HepG2 (cell line): ENCODE measurements around the gene FCHO1. TPM values are rescaled to one million over a fixed set of nuclear protein-coding genes. Genes with fewer than 3 reads are reported as not detected.

Source experiments
- CCDC6 ChIP-seq: sonication (generic); formaldehyde crosslinking; IDR thresholded peaks from 2 replicates; pipeline ENCODE4 v1.8.1; 2022; ENCODE audit warnings: mild to moderate bottlenecking, missing genetic modification reagents, moderate library complexity
- FOXP1 ChIP-seq, 2 experiments: fragments of 450-650 bp in 1 of 2; IDR thresholded peaks; 2 replicates each; pipeline ENCODE4 v1.6.1; 2017 to 2018; ENCODE audit warnings: antibody characterized with exemption in 1 of 2
- GABPA ChIP-seq, 2 experiments: IDR thresholded peaks; 2 replicates each; pipeline ENCODE4 v1.6.1; 2011 to 2016; ENCODE audit warnings: low read depth in 2 of 2, low read length in 1 of 2, missing biosample characterization in 1 of 2, missing genetic modification characterization in 1 of 2
- HOXA3 ChIP-seq: sonication (generic); formaldehyde crosslinking; IDR thresholded peaks from 2 replicates; pipeline ENCODE4 v1.5.0; 2020; ENCODE audit warnings: missing genetic modification reagents
- PCBP2 ChIP-seq: fragments of 200-400 bp; formaldehyde crosslinking; optimal IDR thresholded peaks from 2 replicates; pipeline ENCODE3; 2018; ENCODE audit warnings: low read length, low read depth; ENCODE audit not compliant: poor library complexity, severe bottlenecking
- SMYD3 ChIP-seq: sonication (generic); formaldehyde crosslinking; IDR thresholded peaks from 2 replicates; pipeline ENCODE4 v1.8.1; 2023; ENCODE audit warnings: mild to moderate bottlenecking, missing genetic modification reagents
- TEAD2 ChIP-seq: sonication (generic); formaldehyde crosslinking; IDR thresholded peaks from 2 replicates; pipeline ENCODE4 v1.9.0; 2021; ENCODE audit warnings: missing genetic modification reagents
- ZBTB21 ChIP-seq: sonication (generic); formaldehyde crosslinking; IDR thresholded peaks from 2 replicates; pipeline ENCODE4 v1.4.0; 2020; ENCODE audit warnings: missing genetic modification reagents
- ZNF12 ChIP-seq: sonication (generic); formaldehyde crosslinking; IDR thresholded peaks from 2 replicates; pipeline ENCODE4 v1.5.0; 2020; ENCODE audit warnings: missing genetic modification reagents
- ZNF614 ChIP-seq: IDR thresholded peaks from 2 replicates; pipeline ENCODE4 v1.6.1; 2018; ENCODE audit warnings: missing biosample characterization, missing genetic modification reagents, inconsistent platforms, borderline replicate concordance
- ZNF773 ChIP-seq: sonication (generic); formaldehyde crosslinking; IDR thresholded peaks from 2 replicates; pipeline ENCODE4 v1.4.0; 2020; ENCODE audit warnings: missing genetic modification reagents, borderline replicate concordance
- polyA plus RNA-seq, 8 experiments: library from polyadenylated mRNA; depleted of rRNA in 3 of 8; stranded (reverse) in 7 of 8; unstranded in 1 of 8; fragments of >200 nt; fragmentation: Illumina TruSeq in 4 of 8; extraction: Trizol in 4 of 8; gene quantifications; 2 replicates each; pipeline versions ENCODE4 v1.2.1 to v1.2.3, GENCODE V29; 2011 to 2016; ENCODE audit warnings: low read depth in 4 of 8, missing spikeins in 1 of 8, mixed read lengths in 1 of 8; ENCODE audit not compliant: insufficient read depth in 1 of 8
- total RNA-seq, 5 experiments: library from RNA; depleted of rRNA; stranded (reverse); fragments of >200 nt; fragmentation: Illumina TruSeq; extraction: Trizol; gene quantifications; 2 replicates each; pipeline ENCODE4 v1.2.3, GENCODE V29; 2016; ENCODE audit warnings: low read depth in 1 of 5
- TF ChIP-seq, protein P1 (sequence below): sonication (generic); formaldehyde crosslinking; IDR thresholded peaks from 2 replicates; pipeline ENCODE4 v1.9.0; 2022; ENCODE audit warnings: low read depth, missing genetic modification reagents
- TF ChIP-seq, protein P2 (sequence below): sonication (generic); formaldehyde crosslinking; IDR thresholded peaks from 2 replicates; pipeline ENCODE4 v1.4.0; 2020; ENCODE audit warnings: mild to moderate bottlenecking, missing genetic modification reagents
- TF ChIP-seq, protein P3 (sequence below): IDR thresholded peaks from 2 replicates; pipeline ENCODE4 v1.6.1; 2016
- TF ChIP-seq, protein P4 (sequence below): IDR thresholded peaks from 2 replicates; pipeline ENCODE4 v1.6.1; 2016; ENCODE audit warnings: low read depth, missing genetic modification reagents, missing compliant biosample characterization
- TF ChIP-seq, protein P5 (sequence below): sonication (generic); formaldehyde crosslinking; IDR thresholded peaks from 2 replicates; pipeline ENCODE4 v1.5.1; 2020; ENCODE audit warnings: missing genetic modification reagents, mild to moderate bottlenecking, borderline replicate concordance
- TF ChIP-seq, protein P6 (sequence below): sonication (generic); formaldehyde crosslinking; IDR thresholded peaks from 2 replicates; pipeline ENCODE4 v1.4.0; 2020; ENCODE audit warnings: mild to moderate bottlenecking, missing genetic modification reagents

The FCHO1 gene
- total and polyA plus RNA-seq, 2 of the 13 experiments (the other 11 are each of a cell fraction or from before 2014, with no cell fraction given): 1.3 to 3.1 TPM

DNA sequence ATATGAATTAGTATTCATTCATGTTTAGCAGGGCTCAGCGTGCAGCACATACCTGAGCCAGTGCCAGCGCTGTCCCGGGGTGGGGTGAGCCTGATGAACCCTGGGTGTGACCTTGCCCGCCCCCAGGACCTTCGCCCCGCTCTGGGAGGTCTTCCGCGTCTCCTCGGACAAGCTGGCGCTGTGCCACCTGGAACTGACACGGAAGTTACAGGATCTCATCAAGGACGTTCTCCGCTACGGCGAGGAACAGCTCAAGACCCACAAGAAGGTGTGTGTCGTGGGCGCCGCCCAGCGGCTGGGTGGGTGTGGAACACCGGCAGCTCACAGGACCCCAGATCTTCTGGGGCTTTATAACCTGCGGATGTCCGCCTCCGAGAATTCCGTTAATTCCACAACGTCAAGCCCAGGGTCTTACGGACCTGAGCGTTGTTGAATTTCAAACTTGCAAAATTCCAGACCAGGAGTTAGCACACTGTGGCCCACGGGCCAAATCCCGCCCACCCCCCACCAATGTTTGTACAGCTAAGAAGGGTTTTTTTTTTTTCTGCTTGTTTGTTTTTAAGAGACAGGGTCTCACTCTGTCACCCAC, 15.4 kb downstream of the FCHO1 start (continued):
- TF ChIP-seq, protein P1, sequence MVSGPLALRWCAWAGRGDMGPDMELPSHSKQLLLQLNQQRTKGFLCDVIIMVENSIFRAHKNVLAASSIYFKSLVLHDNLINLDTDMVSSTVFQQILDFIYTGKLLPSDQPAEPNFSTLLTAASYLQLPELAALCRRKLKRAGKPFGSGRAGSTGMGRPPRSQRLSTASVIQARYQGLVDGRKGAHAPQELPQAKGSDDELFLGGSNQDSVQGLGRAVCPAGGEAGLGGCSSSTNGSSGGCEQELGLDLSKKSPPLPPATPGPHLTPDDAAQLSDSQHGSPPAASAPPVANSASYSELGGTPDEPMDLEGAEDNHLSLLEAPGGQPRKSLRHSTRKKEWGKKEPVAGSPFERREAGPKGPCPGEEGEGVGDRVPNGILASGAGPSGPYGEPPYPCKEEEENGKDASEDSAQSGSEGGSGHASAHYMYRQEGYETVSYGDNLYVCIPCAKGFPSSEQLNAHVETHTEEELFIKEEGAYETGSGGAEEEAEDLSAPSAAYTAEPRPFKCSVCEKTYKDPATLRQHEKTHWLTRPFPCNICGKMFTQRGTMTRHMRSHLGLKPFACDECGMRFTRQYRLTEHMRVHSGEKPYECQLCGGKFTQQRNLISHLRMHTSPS (CRISPR knock-in tag): peak; percentile 64
- TF ChIP-seq, protein P2, sequence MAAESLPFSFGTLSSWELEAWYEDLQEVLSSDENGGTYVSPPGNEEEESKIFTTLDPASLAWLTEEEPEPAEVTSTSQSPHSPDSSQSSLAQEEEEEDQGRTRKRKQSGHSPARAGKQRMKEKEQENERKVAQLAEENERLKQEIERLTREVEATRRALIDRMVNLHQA: no peak
- TF ChIP-seq, protein P3, sequence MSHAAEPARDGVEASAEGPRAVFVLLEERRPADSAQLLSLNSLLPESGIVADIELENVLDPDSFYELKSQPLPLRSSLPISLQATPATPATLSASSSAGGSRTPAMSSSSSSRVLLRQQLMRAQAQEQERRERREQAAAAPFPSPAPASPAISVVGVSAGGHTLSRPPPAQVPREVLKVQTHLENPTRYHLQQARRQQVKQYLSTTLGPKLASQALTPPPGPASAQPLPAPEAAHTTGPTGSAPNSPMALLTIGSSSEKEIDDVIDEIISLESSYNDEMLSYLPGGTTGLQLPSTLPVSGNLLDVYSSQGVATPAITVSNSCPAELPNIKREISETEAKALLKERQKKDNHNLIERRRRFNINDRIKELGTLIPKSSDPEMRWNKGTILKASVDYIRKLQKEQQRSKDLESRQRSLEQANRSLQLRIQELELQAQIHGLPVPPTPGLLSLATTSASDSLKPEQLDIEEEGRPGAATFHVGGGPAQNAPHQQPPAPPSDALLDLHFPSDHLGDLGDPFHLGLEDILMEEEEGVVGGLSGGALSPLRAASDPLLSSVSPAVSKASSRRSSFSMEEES: peak; percentile 27; the same call in 1 of the 2 replicates
- no peak for TF ChIP-seq PCBP2
- TF ChIP-seq, protein P4, sequence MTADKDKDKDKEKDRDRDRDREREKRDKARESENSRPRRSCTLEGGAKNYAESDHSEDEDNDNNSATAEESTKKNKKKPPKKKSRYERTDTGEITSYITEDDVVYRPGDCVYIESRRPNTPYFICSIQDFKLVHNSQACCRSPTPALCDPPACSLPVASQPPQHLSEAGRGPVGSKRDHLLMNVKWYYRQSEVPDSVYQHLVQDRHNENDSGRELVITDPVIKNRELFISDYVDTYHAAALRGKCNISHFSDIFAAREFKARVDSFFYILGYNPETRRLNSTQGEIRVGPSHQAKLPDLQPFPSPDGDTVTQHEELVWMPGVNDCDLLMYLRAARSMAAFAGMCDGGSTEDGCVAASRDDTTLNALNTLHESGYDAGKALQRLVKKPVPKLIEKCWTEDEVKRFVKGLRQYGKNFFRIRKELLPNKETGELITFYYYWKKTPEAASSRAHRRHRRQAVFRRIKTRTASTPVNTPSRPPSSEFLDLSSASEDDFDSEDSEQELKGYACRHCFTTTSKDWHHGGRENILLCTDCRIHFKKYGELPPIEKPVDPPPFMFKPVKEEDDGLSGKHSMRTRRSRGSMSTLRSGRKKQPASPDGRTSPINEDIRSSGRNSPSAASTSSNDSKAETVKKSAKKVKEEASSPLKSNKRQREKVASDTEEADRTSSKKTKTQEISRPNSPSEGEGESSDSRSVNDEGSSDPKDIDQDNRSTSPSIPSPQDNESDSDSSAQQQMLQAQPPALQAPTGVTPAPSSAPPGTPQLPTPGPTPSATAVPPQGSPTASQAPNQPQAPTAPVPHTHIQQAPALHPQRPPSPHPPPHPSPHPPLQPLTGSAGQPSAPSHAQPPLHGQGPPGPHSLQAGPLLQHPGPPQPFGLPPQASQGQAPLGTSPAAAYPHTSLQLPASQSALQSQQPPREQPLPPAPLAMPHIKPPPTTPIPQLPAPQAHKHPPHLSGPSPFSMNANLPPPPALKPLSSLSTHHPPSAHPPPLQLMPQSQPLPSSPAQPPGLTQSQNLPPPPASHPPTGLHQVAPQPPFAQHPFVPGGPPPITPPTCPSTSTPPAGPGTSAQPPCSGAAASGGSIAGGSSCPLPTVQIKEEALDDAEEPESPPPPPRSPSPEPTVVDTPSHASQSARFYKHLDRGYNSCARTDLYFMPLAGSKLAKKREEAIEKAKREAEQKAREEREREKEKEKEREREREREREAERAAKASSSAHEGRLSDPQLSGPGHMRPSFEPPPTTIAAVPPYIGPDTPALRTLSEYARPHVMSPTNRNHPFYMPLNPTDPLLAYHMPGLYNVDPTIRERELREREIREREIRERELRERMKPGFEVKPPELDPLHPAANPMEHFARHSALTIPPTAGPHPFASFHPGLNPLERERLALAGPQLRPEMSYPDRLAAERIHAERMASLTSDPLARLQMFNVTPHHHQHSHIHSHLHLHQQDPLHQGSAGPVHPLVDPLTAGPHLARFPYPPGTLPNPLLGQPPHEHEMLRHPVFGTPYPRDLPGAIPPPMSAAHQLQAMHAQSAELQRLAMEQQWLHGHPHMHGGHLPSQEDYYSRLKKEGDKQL (CRISPR knock-in tag): no peak
- TF ChIP-seq ZNF12 (CRISPR knock-in tag): no peak
- no peak for TF ChIP-seq SMYD3 (CRISPR knock-in tag)
- TF ChIP-seq, protein P5, sequence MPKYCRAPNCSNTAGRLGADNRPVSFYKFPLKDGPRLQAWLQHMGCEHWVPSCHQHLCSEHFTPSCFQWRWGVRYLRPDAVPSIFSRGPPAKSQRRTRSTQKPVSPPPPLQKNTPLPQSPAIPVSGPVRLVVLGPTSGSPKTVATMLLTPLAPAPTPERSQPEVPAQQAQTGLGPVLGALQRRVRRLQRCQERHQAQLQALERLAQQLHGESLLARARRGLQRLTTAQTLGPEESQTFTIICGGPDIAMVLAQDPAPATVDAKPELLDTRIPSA (CRISPR knock-in tag): no peak
- TF ChIP-seq ZNF614 (CRISPR knock-in tag): 0 out of 2 replicates have a peak, but pooled peaks have one; percentile 17
- TF ChIP-seq FOXP1 (IDR thresholded peaks at IDR 0.05): no peak
- no peak for TF ChIP-seq FOXP1 (CRISPR knock-in tag; IDR thresholded peaks at IDR 0.05)
- no peak for TF ChIP-seq GABPA (IDR thresholded peaks at IDR 0.05; ENCODE audit: low read depth, low read length)
- TF ChIP-seq GABPA (CRISPR knock-in tag; IDR thresholded peaks at IDR 0.05; ENCODE audit: low read depth): peak; percentile 59
- TF ChIP-seq, protein P6, sequence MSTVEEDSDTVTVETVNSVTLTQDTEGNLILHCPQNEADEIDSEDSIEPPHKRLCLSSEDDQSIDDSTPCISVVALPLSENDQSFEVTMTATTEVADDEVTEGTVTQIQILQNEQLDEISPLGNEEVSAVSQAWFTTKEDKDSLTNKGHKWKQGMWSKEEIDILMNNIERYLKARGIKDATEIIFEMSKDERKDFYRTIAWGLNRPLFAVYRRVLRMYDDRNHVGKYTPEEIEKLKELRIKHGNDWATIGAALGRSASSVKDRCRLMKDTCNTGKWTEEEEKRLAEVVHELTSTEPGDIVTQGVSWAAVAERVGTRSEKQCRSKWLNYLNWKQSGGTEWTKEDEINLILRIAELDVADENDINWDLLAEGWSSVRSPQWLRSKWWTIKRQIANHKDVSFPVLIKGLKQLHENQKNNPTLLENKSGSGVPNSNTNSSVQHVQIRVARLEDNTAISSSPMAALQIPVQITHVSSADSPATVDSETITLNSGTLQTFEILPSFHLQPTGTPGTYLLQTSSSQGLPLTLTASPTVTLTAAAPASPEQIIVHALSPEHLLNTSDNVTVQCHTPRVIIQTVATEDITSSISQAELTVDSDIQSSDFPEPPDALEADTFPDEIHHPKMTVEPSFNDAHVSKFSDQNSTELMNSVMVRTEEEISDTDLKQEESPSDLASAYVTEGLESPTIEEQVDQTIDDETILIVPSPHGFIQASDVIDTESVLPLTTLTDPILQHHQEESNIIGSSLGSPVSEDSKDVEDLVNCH (CRISPR knock-in tag): no peak
- peak; percentile 85 for TF ChIP-seq HOXA3
- TF ChIP-seq TEAD2 (CRISPR knock-in tag): no peak
- no peak for TF ChIP-seq CCDC6 (CRISPR knock-in tag)
- TF ChIP-seq ZBTB21 (CRISPR knock-in tag): no peak
- TF ChIP-seq ZNF773 (CRISPR knock-in tag): no peak
